Neuronal stem cell (in vitro differentiated cells): ENCODE results near the gene EFNB2.

ENCODE experiments used
- DNase-seq: peaks from one replicate; pipeline ENCODE4 v3.0.0-alpha.2; 2013; ENCODE audit warnings: low spot score
- H2AFZ ChIP-seq: one replicate; pipeline ENCODE4 v1.6.1; 2013; ENCODE audit warnings: mild to moderate bottlenecking, low read length, inconsistent platforms
- H2AK5ac ChIP-seq: 2 replicates; pipeline ENCODE4 v1.6.1; 2013; ENCODE audit warnings: low read depth, mild to moderate bottlenecking, inconsistent platforms, low read length, moderate library complexity, mixed read lengths
- H2BK120ac ChIP-seq: 2 replicates; pipeline ENCODE4 v1.6.1; 2013; ENCODE audit warnings: low read depth, mild to moderate bottlenecking, inconsistent platforms, low read length, moderate library complexity, mixed read lengths
- H2BK12ac ChIP-seq: one replicate; pipeline ENCODE4 v1.6.1; 2013; ENCODE audit warnings: low read length, inconsistent platforms
- H2BK15ac ChIP-seq: 2 replicates; pipeline ENCODE4 v1.6.1; 2013; ENCODE audit warnings: mild to moderate bottlenecking, low read length, inconsistent platforms, mixed read lengths
- H2BK5ac ChIP-seq: one replicate; pipeline ENCODE4 v1.6.1; 2013; ENCODE audit warnings: inconsistent platforms, mild to moderate bottlenecking, low read length, moderate library complexity
- H3K14ac ChIP-seq: one replicate; pipeline ENCODE4 v1.6.1; 2013; ENCODE audit warnings: low read length, inconsistent platforms
- H3K18ac ChIP-seq: 2 replicates; pipeline ENCODE4 v1.6.1; 2013; ENCODE audit warnings: low read length, inconsistent platforms
- H3K23ac ChIP-seq: 2 replicates; pipeline ENCODE4 v1.6.1; 2013; ENCODE audit warnings: low read depth, mild to moderate bottlenecking, mixed read lengths, low read length, inconsistent platforms; ENCODE audit not compliant: poor library complexity
- H3K27ac ChIP-seq: replicated peaks from 3 replicates; pipeline ENCODE4 v1.5.1; 2013; ENCODE audit warnings: low read length, inconsistent platforms
- H3K27me3 ChIP-seq, 3 experiments: 2 replicates each; pipeline ENCODE4 v1.6.1; 2013; ENCODE audit warnings: low read length in 3 of 3, mild to moderate bottlenecking in 2 of 3, inconsistent platforms in 1 of 3, low read depth in 1 of 3, mixed read lengths in 1 of 3, moderate library complexity in 1 of 3; ENCODE audit not compliant: control insufficient read depth in 3 of 3, insufficient read depth in 3 of 3
- H3K36me3 ChIP-seq, 2 donors: replicated peaks in 1 of 2; 2 replicates each; pipeline ENCODE4 v1.6.1; 2013; ENCODE audit warnings: low read length in 2 of 2; ENCODE audit not compliant: control insufficient read depth in 2 of 2, insufficient read depth in 2 of 2
- H3K4ac ChIP-seq: 2 replicates; pipeline ENCODE4 v1.6.1; 2013; ENCODE audit warnings: inconsistent platforms, mild to moderate bottlenecking, low read length, moderate library complexity
- H3K4me1 ChIP-seq, 2 donors: 1 replicate in 1 of 2; 2 replicates in 1 of 2; pipeline ENCODE4 v1.6.1; 2013; ENCODE audit warnings: low read length in 2 of 2, low read depth in 1 of 2; ENCODE audit not compliant: control insufficient read depth in 2 of 2, insufficient read depth in 1 of 2
- H3K4me2 ChIP-seq: one replicate; pipeline ENCODE4 v1.6.1; 2013; ENCODE audit warnings: mild to moderate bottlenecking, low read length, inconsistent platforms; ENCODE audit not compliant: insufficient read depth, poor library complexity, severe bottlenecking
- H3K4me3 ChIP-seq, 2 donors: 2 replicates each; pipeline ENCODE4 v1.5.1; 2013; ENCODE audit warnings: low read length in 2 of 2, mild to moderate bottlenecking in 2 of 2, inconsistent platforms in 1 of 2, moderate library complexity in 1 of 2
- H3K79me1 ChIP-seq: one replicate; pipeline ENCODE4 v1.6.1; 2013; ENCODE audit warnings: low read depth, mild to moderate bottlenecking, inconsistent platforms, low read length, moderate library complexity
- H3K9ac ChIP-seq: one replicate; pipeline ENCODE4 v1.6.1; 2013; ENCODE audit warnings: mild to moderate bottlenecking, low read depth, low read length, inconsistent platforms; ENCODE audit not compliant: poor library complexity
- H3K9me3 ChIP-seq, 2 donors: replicated peaks in 1 of 2; 2 replicates each; pipeline versions ENCODE3 to v1.6.1; 2013; ENCODE audit warnings: low read length in 2 of 2, mild to moderate bottlenecking in 2 of 2, inconsistent platforms in 1 of 2, low read depth in 1 of 2, mixed read lengths in 1 of 2, moderate library complexity in 1 of 2; ENCODE audit not compliant: control insufficient read depth in 2 of 2, insufficient read depth in 1 of 2
- H4K8ac ChIP-seq: one replicate; pipeline ENCODE4 v1.6.1; 2013; ENCODE audit warnings: low read depth, mild to moderate bottlenecking, inconsistent platforms, low read length, moderate library complexity
- H4K91ac ChIP-seq: one replicate; pipeline ENCODE4 v1.6.1; 2013; ENCODE audit warnings: low read length, low read depth, mild to moderate bottlenecking, inconsistent platforms; ENCODE audit not compliant: poor library complexity
- WGBS, 2 donors: extraction: QIAGEN DNeasy Blood & Tissue Kit; methylation state at CpG; one replicate each; pipeline ENCODE4 v1.1.7; 2013; ENCODE audit warnings: missing lambda C conversion rate in 2 of 2, mixed read lengths in 1 of 2; ENCODE audit not compliant: insufficient read length in 2 of 2, insufficient replicate concordance in 1 of 2; ENCODE audit errors: extremely low coverage in 2 of 2; 5-methylcytosine and 5-hydroxymethylcytosine counted together

EFNB2 gene

GRCh38 chr13:106522112-106522705 lies 13.3 kb downstream of the EFNB2 start:
- H2AFZ ChIP-seq = no peak overlapping the region
- H4K8ac ChIP-seq = no peak overlapping the region
- H3K4ac ChIP-seq = no peak overlapping the region
- H2BK5ac ChIP-seq = no peak overlapping the region
- no peak overlapping the region for H3K14ac ChIP-seq
- no peak overlapping the region for H3K9ac ChIP-seq
- H3K4me3 ChIP-seq = no peak overlapping the region
- WGBS, 2 donors = no CpG with 5 or more reads among the region's 5 CpGs
- no peak overlapping the region for H2BK120ac ChIP-seq
- H3K27me3 ChIP-seq = no peaks in the 10 kb centered on the region
- H3K4me1 ChIP-seq = peaks cover 19 to 22% of the 10 kb centered on the region in 2 donors
- H2AK5ac ChIP-seq = no peak overlapping the region
- H3K4me2 ChIP-seq = no peak overlapping the region
- peaks cover 3% of the 10 kb centered on the region for H3K79me1 ChIP-seq
- no peak overlapping the region for H3K27ac ChIP-seq
- H3K18ac ChIP-seq = no peak overlapping the region
- peaks cover 7 to 98% of the 10 kb centered on the region in 2 donors for H3K36me3 ChIP-seq
- H4K91ac ChIP-seq = no peak overlapping the region
- no peak overlapping the region for H2BK15ac ChIP-seq
- DNase-seq = no peak
- H3K23ac ChIP-seq = no peak overlapping the region
- peaks cover 0 to 11% of the 10 kb centered on the region in 2 donors for H3K9me3 ChIP-seq
- H2BK12ac ChIP-seq = no peak overlapping the region

GRCh38 chr13:106521095-106521799 lies 14.2 kb downstream of the EFNB2 start:
- H2BK12ac ChIP-seq = no peak overlapping the region
- peaks cover 20 to 21% of the 10 kb centered on the region in 2 donors for H3K4me1 ChIP-seq
- no peak overlapping the region for H3K9ac ChIP-seq
- H2BK5ac ChIP-seq = no peak overlapping the region
- H4K91ac ChIP-seq = no peak overlapping the region
- H4K8ac ChIP-seq = no peak overlapping the region
- H3K9me3 ChIP-seq = peaks cover 0 to 13% of the 10 kb centered on the region in 2 donors
- WGBS, 2 donors = no CpG with 5 or more reads among the region's 5 CpGs
- H3K14ac ChIP-seq = no peak overlapping the region
- H3K27ac ChIP-seq = no peak overlapping the region
- no peak overlapping the region for H3K23ac ChIP-seq
- peaks cover 9 to 98% of the 10 kb centered on the region in 2 donors for H3K36me3 ChIP-seq
- no peak overlapping the region for H3K4me2 ChIP-seq
- no peak overlapping the region for H2BK120ac ChIP-seq
- no peak overlapping the region for H3K4ac ChIP-seq
- H3K27me3 ChIP-seq = no peaks in the 10 kb centered on the region
- H3K4me3 ChIP-seq = no peak overlapping the region
- DNase-seq = no peak
- H2AFZ ChIP-seq = no peak overlapping the region
- H3K79me1 ChIP-seq = peaks cover 3% of the 10 kb centered on the region
- H3K18ac ChIP-seq = no peak overlapping the region
- no peak overlapping the region for H2AK5ac ChIP-seq
- H2BK15ac ChIP-seq = no peak overlapping the region

GRCh38 chr13:106520251-106521054 lies 15.0 kb downstream of the EFNB2 start:
- Histone ChIP-seq H2BK15ac (no peak overlapping the region), H3K4me2 (no peak overlapping the region), H3K4me1 (peaks cover 20 to 21% of the 10 kb centered on the region in 2 donors), H2BK120ac (no peak overlapping the region), H3K4me3 (no peak overlapping the region), H4K8ac (no peak overlapping the region), H3K9me3 (peaks cover 0 to 20% of the 10 kb centered on the region in 2 donors), H3K14ac (no peak overlapping the region), H2BK12ac (no peak overlapping the region), H3K27ac (no peak overlapping the region), H2AFZ (no peak overlapping the region), H3K27me3 (no peaks in the 10 kb centered on the region), H3K9ac (no peak overlapping the region), H3K4ac (no peak overlapping the region), H3K18ac (no peak overlapping the region), H3K23ac (no peak overlapping the region), H2BK5ac (no peak overlapping the region), H3K79me1 (peaks cover 3% of the 10 kb centered on the region), H2AK5ac (no peak overlapping the region), H4K91ac (no peak overlapping the region), H3K36me3 (peaks cover 7 to 98% of the 10 kb centered on the region in 2 donors)
- no peak for DNase-seq
- WGBS, 2 donors = no CpG with 5 or more reads among the region's 12 CpGs

GRCh38 chr13:106518512-106518911 lies 16.9 kb downstream of the EFNB2 start:
- H3K4me3 ChIP-seq = no peak overlapping the region
- no peak overlapping the region for H2BK120ac ChIP-seq
- H3K9ac ChIP-seq = no peak overlapping the region
- peaks cover 0 to 20% of the 10 kb centered on the region in 2 donors for H3K9me3 ChIP-seq
- H3K23ac ChIP-seq = no peak overlapping the region
- no peak overlapping the region for H3K4me2 ChIP-seq
- H4K8ac ChIP-seq = no peak overlapping the region
- no peak overlapping the region for H3K14ac ChIP-seq
- no peak overlapping the region for H3K4ac ChIP-seq
- H4K91ac ChIP-seq = no peak overlapping the region
- no peak overlapping the region for H2BK12ac ChIP-seq
- WGBS, 2 donors = no CpG with 5 or more reads among the region's 11 CpGs
- no peak overlapping the region for H2BK5ac ChIP-seq
- DNase-seq = no peak
- H2BK15ac ChIP-seq = no peak overlapping the region
- no peaks in the 10 kb centered on the region for H3K27me3 ChIP-seq
- H3K27ac ChIP-seq = no peak overlapping the region
- H3K18ac ChIP-seq = no peak overlapping the region
- H2AK5ac ChIP-seq = no peak overlapping the region
- H3K4me1 ChIP-seq = peaks cover 19 to 24% of the 10 kb centered on the region in 2 donors
- H3K79me1 ChIP-seq = peaks cover 3% of the 10 kb centered on the region
- no peak overlapping the region for H2AFZ ChIP-seq
- H3K36me3 ChIP-seq = peaks cover 7 to 96% of the 10 kb centered on the region in 2 donors
